ENCODE results near the gene PRDM16.

- no peak for TF ChIP-seq CTCF (conservative IDR thresholded peaks at IDR 0.05; ENCODE audit: low read length)
- TF ChIP-seq EZH2phosphoT487 (IDR thresholded peaks at IDR 0.05; ENCODE audit: borderline replicate concordance): no peak
These were observed 37.2 kb downstream of the PRDM16 start for GRCh38 chr1:3106216-3106615.
